GM19452 (cell line): ENCODE data around the gene INPP5D.

ENCODE experiments used
- ATAC-seq: cut with Tn5 transposase; IDR thresholded peaks from one replicate; pipeline ENCODE4 v1.9.1; 2021; ENCODE audit not compliant: unreplicated experiment

The INPP5D gene

GRCh38 chr2:233075141-233075965 is 15.2 kb downstream of the INPP5D start:
- peak; percentile 10 for ATAC-seq

GRCh38 chr2:233075966-233076339 is 15.8 kb downstream of the INPP5D start:
- ATAC-seq = peak; percentile 41

GRCh38 chr2:233076749-233077148 is 16.6 kb downstream of the INPP5D start:
- ATAC-seq = no peak

- ATAC-seq = peak; percentile 43
These were observed 19.3 kb downstream of the INPP5D start for GRCh38 chr2:233079473-233079877.

GRCh38 chr2:233079953-233080835 is 20.1 kb downstream of the INPP5D start:
- no peak for ATAC-seq

- no peak for ATAC-seq
These were observed 20.7 kb downstream of the INPP5D start for GRCh38 chr2:233080836-233081229.

- ATAC-seq = no peak
These were observed 21.1 kb downstream of the INPP5D start for GRCh38 chr2:233081232-233081730.

GRCh38 chr2:233081731-233082221 is 21.6 kb downstream of the INPP5D start:
- no peak for ATAC-seq

- ATAC-seq = no peak
These were observed 22.2 kb downstream of the INPP5D start for GRCh38 chr2:233082222-233082930.

- ATAC-seq = no peak
These were observed 23.0 kb downstream of the INPP5D start for GRCh38 chr2:233082931-233083755.

- ATAC-seq = no peak
These were observed 23.6 kb downstream of the INPP5D start for GRCh38 chr2:233083782-233084181.

GRCh38 chr2:233084488-233084887 is 24.3 kb downstream of the INPP5D start:
- no peak for ATAC-seq

- ATAC-seq = no peak
These were observed 25.1 kb downstream of the INPP5D start for GRCh38 chr2:233085037-233085838.

GRCh38 chr2:233085839-233086150 is 25.7 kb downstream of the INPP5D start:
- ATAC-seq = no peak

GRCh38 chr2:233087713-233088112 is 27.6 kb downstream of the INPP5D start:
- no peak for ATAC-seq

- no peak for ATAC-seq
These were observed 28.8 kb downstream of the INPP5D start for GRCh38 chr2:233088972-233089345.

GRCh38 chr2:233089851-233090250 is 29.7 kb downstream of the INPP5D start:
- no peak for ATAC-seq

GRCh38 chr2:233090879-233091278 is 30.7 kb downstream of the INPP5D start:
- no peak for ATAC-seq

- ATAC-seq = no peak
These were observed 31.6 kb downstream of the INPP5D start for GRCh38 chr2:233091595-233092375.
